Lung (tissue), 12 donors: ENCODE data around the gene PLA2G4A. TPM values are rescaled to one million over a fixed set of nuclear protein-coding genes. Genes with fewer than 3 reads are reported as not detected.

ENCODE experiments used
- ATAC-seq: fragments of 200-7000 bp; cut with Tn5 transposase; one replicate; pipeline ENCODE4 v1.9.1; 2020; ENCODE audit warnings: moderate number of reproducible peaks; ENCODE audit not compliant: insufficient read depth, low FRiP score
- DNase-seq, 3 donors: peaks; one replicate each; pipeline ENCODE4 v3.0.0-alpha.2; 2013 to 2017
- H3K27ac ChIP-seq, 2 donors: one replicate each; pipeline ENCODE4 v1.5.1; 2013; ENCODE audit warnings: mild to moderate bottlenecking in 2 of 2, moderate library complexity in 2 of 2, control low read depth in 1 of 2, inconsistent platforms in 1 of 2, low read depth in 1 of 2, low read length in 1 of 2
- H3K27me3 ChIP-seq, 3 donors: one replicate each; pipeline ENCODE4 v1.5.1; 2013; ENCODE audit warnings: low read length in 2 of 3; ENCODE audit not compliant: control insufficient read depth in 3 of 3, insufficient read depth in 3 of 3
- H3K36me3 ChIP-seq, 4 donors: one replicate each; pipeline ENCODE4 v1.5.1; 2013; ENCODE audit warnings: low read length in 4 of 4, mild to moderate bottlenecking in 1 of 4, moderate library complexity in 1 of 4; ENCODE audit not compliant: control insufficient read depth in 4 of 4, insufficient read depth in 4 of 4
- H3K4me1 ChIP-seq, 5 donors: one replicate each; pipeline ENCODE4 v1.5.1; 2013; ENCODE audit warnings: low read length in 5 of 5, mild to moderate bottlenecking in 2 of 5, moderate library complexity in 1 of 5; ENCODE audit not compliant: control insufficient read depth in 5 of 5, insufficient read depth in 5 of 5
- H3K4me3 ChIP-seq: one replicate; pipeline ENCODE4 v1.5.1; 2013; ENCODE audit warnings: mild to moderate bottlenecking, control low read depth, moderate library complexity
- H3K9ac ChIP-seq, 2 donors: one replicate each; pipeline ENCODE4 v1.5.1; 2013; ENCODE audit warnings: low read length in 2 of 2, control low read depth in 1 of 2; ENCODE audit not compliant: insufficient read depth in 1 of 2
- H3K9me3 ChIP-seq, 4 donors: one replicate each; pipeline ENCODE4 v1.5.1; 2013; ENCODE audit warnings: low read length in 3 of 4, mild to moderate bottlenecking in 1 of 4, moderate library complexity in 1 of 4; ENCODE audit not compliant: control insufficient read depth in 4 of 4, insufficient read depth in 3 of 4
- CTCF ChIP-seq: IDR thresholded peaks from 2 replicates; pipeline ENCODE4 v1.5.1; 2012; ENCODE audit warnings: mild to moderate bottlenecking; ENCODE audit errors: control extremely low read depth, extremely low read depth
- WGBS, 2 donors: extraction: QIAGEN DNeasy Blood & Tissue Kit; methylation state at CpG; one replicate each; pipeline ENCODE4 v1.1.7; 2013; 5-methylcytosine and 5-hydroxymethylcytosine counted together
- polyA plus RNA-seq, 2 donors: library from polyadenylated mRNA; stranded (reverse); fragments of 200-250 nt; gene quantifications; one replicate each; pipeline ENCODE4 v1.2.1, GENCODE V29; 2013
- total RNA-seq, 2 donors: library from RNA; depleted of rRNA in 1 of 2; stranded (reverse); fragments of >200 nt in 1 of 2; gene quantifications; one replicate each; pipeline ENCODE4 v1.2.1, GENCODE V29; 2014 to 2021
- donor health status: control.
- donor health status: control.
- donor health status: Bipolar disorder and iron deficiency.
- donor health status: healthy.
- donor health status: DM: yes; HTN: yes; CAD: no.

The PLA2G4A gene
- total and polyA plus RNA-seq, 4 donors: 2.5 to 8.1 (median 6.4) TPM

- no peaks in the 10 kb centered on the region for H3K36me3 ChIP-seq
- H3K27me3 ChIP-seq: no peaks in the 10 kb centered on the region
- H3K9ac ChIP-seq: no peak overlapping the region
- H3K4me1 ChIP-seq: no peaks in the 10 kb centered on the region
- H3K27ac ChIP-seq: no peak overlapping the region
- no peak for DNase-seq
- WGBS, 2 donors: 41 to 43% methylated on average over 2 of the region's 2 CpGs
- no peak overlapping the region for H3K4me3 ChIP-seq
- TF ChIP-seq CTCF: no peak
- no peak for ATAC-seq
- peaks cover 0 to 4% (median 0%) of the 10 kb centered on the region in 4 donors for H3K9me3 ChIP-seq
Observed at GRCh38 chr1:186957314-186957713, 128.6 kb downstream of the PLA2G4A start.

GRCh38 chr1:186958520-186958919 lies 129.8 kb downstream of the PLA2G4A start:
- no peak overlapping the region for H3K9ac ChIP-seq
- no peak overlapping the region for H3K27ac ChIP-seq
- no peaks in the 10 kb centered on the region for H3K27me3 ChIP-seq
- H3K4me3 ChIP-seq: no peak overlapping the region
- H3K9me3 ChIP-seq: peaks cover 0 to 4% (median 0%) of the 10 kb centered on the region in 4 donors
- TF ChIP-seq CTCF: no peak
- DNase-seq: no peak
- no peak for ATAC-seq
- no peaks in the 10 kb centered on the region for H3K36me3 ChIP-seq
- H3K4me1 ChIP-seq: no peaks in the 10 kb centered on the region
- WGBS, 2 donors: 56 to 64% methylated on average over 2 of the region's 2 CpGs

GRCh38 chr1:186960861-186961260 lies 132.1 kb downstream of the PLA2G4A start:
- 48 to 89% methylated on average over 1 of the region's 1 CpG for WGBS, 2 donors
- Histone ChIP-seq H3K9ac (no peak overlapping the region), H3K36me3 (no peaks in the 10 kb centered on the region), H3K4me3 (no peak overlapping the region), H3K9me3 (no peaks in the 10 kb centered on the region), H3K27ac (no peak overlapping the region), H3K4me1 (no peaks in the 10 kb centered on the region), H3K27me3 (no peaks in the 10 kb centered on the region)
- no peak for DNase-seq
- ATAC-seq: peak; percentile 27
- no peak for TF ChIP-seq CTCF

- Histone ChIP-seq H3K36me3 (no peaks in the 10 kb centered on the region), H3K4me3 (no peak overlapping the region), H3K27me3 (no peaks in the 10 kb centered on the region), H3K27ac (no peak overlapping the region), H3K9ac (no peak overlapping the region), H3K9me3 (no peaks in the 10 kb centered on the region), H3K4me1 (no peaks in the 10 kb centered on the region)
- TF ChIP-seq CTCF: no peak
- ATAC-seq (no peak), DNase-seq (no peak)
Observed at GRCh38 chr1:186965847-186966246, 137.1 kb downstream of the PLA2G4A start.
